Measurements from ENCODE around the gene TBC1D17.

GRCh38 chr19:49930483-49931011 lies 53.0 kb downstream of the TBC1D17 start:
- TF ChIP-seq EZH2 (IDR thresholded peaks at IDR 0.05; ENCODE audit: insufficient read depth, low read length) = no peak
- TF ChIP-seq CTCF (IDR thresholded peaks at IDR 0.05; ENCODE audit: insufficient read depth, low read depth, low read length) = no peak
